ENCODE data around the gene NOL9.
"Not testable (repeated sequence)": the region's sequence is repeated elsewhere in the genome, so short reads cannot be mapped to it uniquely, and the experiment has no call there.

The NOL9 gene

GRCh38 chr1:6503884-6504602, 50.3 kb downstream of the NOL9 start:
- DNase-seq (ENCODE audit: low spot score): no peak

GRCh38 chr1:6502000-6502891, 52.1 kb downstream of the NOL9 start:
- no peak for DNase-seq (ENCODE audit: low spot score)

GRCh38 chr1:6501279-6501813, 53.0 kb downstream of the NOL9 start:
- DNase-seq (ENCODE audit: low spot score): no peak

- no peak for DNase-seq (ENCODE audit: low spot score)
These were observed 53.6 kb downstream of the NOL9 start for GRCh38 chr1:6500544-6501278.

- DNase-seq (ENCODE audit: low spot score): no peak
These were observed 55.0 kb downstream of the NOL9 start for GRCh38 chr1:6499296-6499695.

GRCh38 chr1:6498576-6499111, 55.7 kb downstream of the NOL9 start:
- DNase-seq (ENCODE audit: low spot score): no peak

GRCh38 chr1:6497867-6498575, 56.3 kb downstream of the NOL9 start:
- no peak for DNase-seq (ENCODE audit: low spot score)

- DNase-seq (ENCODE audit: low spot score): no peak
These were observed 57.0 kb downstream of the NOL9 start for GRCh38 chr1:6497215-6497866.

GRCh38 chr1:6496890-6497214, 57.5 kb downstream of the NOL9 start:
- DNase-seq (ENCODE audit: low spot score): no peak

GRCh38 chr1:6496365-6496721, 58.0 kb downstream of the NOL9 start:
- no peak for DNase-seq (ENCODE audit: low spot score)

- DNase-seq (ENCODE audit: low spot score): no peak
These were observed 58.6 kb downstream of the NOL9 start for GRCh38 chr1:6495540-6496364.

- DNase-seq (ENCODE audit: low spot score): no peak
These were observed 59.3 kb downstream of the NOL9 start for GRCh38 chr1:6495041-6495441.

- no peak for DNase-seq (ENCODE audit: low spot score)
These were observed 59.7 kb downstream of the NOL9 start for GRCh38 chr1:6494627-6495026.

GRCh38 chr1:6493834-6494223, 60.5 kb downstream of the NOL9 start:
- not testable (repeated sequence) for DNase-seq (ENCODE audit: low spot score)

- DNase-seq (ENCODE audit: low spot score): no peak
These were observed 62.3 kb downstream of the NOL9 start for GRCh38 chr1:6491966-6492365.

- no peak for DNase-seq (ENCODE audit: low spot score)
These were observed 62.8 kb downstream of the NOL9 start, which contains the start of gene PLEKHG5 for GRCh38 chr1:6491480-6491962. Gene PLEKHG5, minus strand, starts transcription at chr1:6491667. Its CDS starts 14,096 bp downstream, at chr1:6477571.

GRCh38 chr1:6491081-6491449, 63.2 kb downstream of the NOL9 start:
- DNase-seq (ENCODE audit: low spot score): no peak

- peak; percentile 45 for DNase-seq (ENCODE audit: low spot score)
These were observed 63.9 kb downstream of the NOL9 start for GRCh38 chr1:6490181-6491080.

- DNase-seq (ENCODE audit: low spot score): peak; percentile 62
These were observed 64.5 kb downstream of the NOL9 start for GRCh38 chr1:6489799-6490180.
